Measurements from ENCODE around the gene SHCBP1L.

DNA sequence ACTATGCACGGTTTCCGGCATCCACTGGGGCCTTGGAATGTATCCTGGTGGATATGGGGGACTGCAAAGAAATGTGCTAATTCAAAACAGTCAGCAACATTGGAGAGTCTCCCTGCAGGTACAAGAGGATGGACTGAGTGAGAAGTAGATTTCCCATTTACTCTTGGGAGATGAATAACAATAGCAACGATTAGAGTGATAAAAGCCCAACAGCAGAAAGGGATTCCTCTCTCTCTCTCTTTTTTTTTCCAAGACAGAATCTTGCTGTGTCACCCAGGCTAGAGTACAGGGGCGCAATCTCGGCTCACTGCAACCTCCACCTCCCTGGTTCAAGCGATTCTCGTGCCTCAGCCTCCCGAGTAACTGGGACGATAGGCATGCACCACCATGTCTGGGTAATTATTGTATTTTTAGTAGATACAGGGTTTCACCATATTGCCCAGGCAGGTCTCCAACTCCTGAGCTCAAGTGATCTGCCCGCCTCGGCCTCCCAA, 5.0 kb upstream of the SHCBP1L start:
- TF ChIP-seq EZH2phosphoT487 (IDR thresholded peaks at IDR 0.05; ENCODE audit: low read length) (no peak), EZH2 (optimal IDR thresholded peaks at IDR 0.05; ENCODE audit: low read depth, low read length) (no peak)
- TF ChIP-seq, protein P1, sequence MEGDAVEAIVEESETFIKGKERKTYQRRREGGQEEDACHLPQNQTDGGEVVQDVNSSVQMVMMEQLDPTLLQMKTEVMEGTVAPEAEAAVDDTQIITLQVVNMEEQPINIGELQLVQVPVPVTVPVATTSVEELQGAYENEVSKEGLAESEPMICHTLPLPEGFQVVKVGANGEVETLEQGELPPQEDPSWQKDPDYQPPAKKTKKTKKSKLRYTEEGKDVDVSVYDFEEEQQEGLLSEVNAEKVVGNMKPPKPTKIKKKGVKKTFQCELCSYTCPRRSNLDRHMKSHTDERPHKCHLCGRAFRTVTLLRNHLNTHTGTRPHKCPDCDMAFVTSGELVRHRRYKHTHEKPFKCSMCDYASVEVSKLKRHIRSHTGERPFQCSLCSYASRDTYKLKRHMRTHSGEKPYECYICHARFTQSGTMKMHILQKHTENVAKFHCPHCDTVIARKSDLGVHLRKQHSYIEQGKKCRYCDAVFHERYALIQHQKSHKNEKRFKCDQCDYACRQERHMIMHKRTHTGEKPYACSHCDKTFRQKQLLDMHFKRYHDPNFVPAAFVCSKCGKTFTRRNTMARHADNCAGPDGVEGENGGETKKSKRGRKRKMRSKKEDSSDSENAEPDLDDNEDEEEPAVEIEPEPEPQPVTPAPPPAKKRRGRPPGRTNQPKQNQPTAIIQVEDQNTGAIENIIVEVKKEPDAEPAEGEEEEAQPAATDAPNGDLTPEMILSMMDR (IDR thresholded peaks at IDR 0.05; ENCODE audit: low read length), result no peak

All from MM.1S (cell line).